Smooth muscle cell (in vitro differentiated cells): Measurements from ENCODE around the gene CCDC122. TPM values are rescaled to one million over a fixed set of nuclear protein-coding genes. Genes with fewer than 3 reads are reported as not detected.

ENCODE experiments used
- DNase-seq: peaks from one replicate; lab custom pipeline; 2025; ENCODE audit not compliant: unreplicated experiment; lab: John Stamatoyannopoulos, UW
- H2AFZ ChIP-seq: fragments of 200-600 bp; sonication (generic); 2 replicates; pipeline ENCODE4 v1.6.0; 2016; ENCODE audit warnings: antibody characterized with exemption, low read depth, mild to moderate bottlenecking
- H3F3A ChIP-seq: fragments of 200-600 bp; sonication (generic); 2 replicates; pipeline ENCODE4 v1.6.0; 2017; ENCODE audit warnings: antibody characterized with exemption, low read depth
- H3K27ac ChIP-seq: fragments of 200-600 bp; sonication (generic); 2 replicates; pipeline ENCODE4 v1.5.1; 2016; ENCODE audit warnings: low read depth, mild to moderate bottlenecking
- H3K27me3 ChIP-seq: fragments of 200-600 bp; sonication (generic); 2 replicates; pipeline ENCODE4 v1.6.1; 2016; ENCODE audit warnings: low read depth, mild to moderate bottlenecking
- H3K36me3 ChIP-seq: fragments of 200-600 bp; sonication (generic); 2 replicates; pipeline ENCODE4 v1.5.1; 2016; ENCODE audit warnings: low read depth
- H3K4me1 ChIP-seq: fragments of 200-600 bp; sonication (generic); 2 replicates; pipeline ENCODE4 v1.5.1; 2016; ENCODE audit warnings: low read depth
- H3K4me2 ChIP-seq: fragments of 200-600 bp; sonication (generic); 2 replicates; pipeline ENCODE4 v1.6.0; 2016; ENCODE audit warnings: mild to moderate bottlenecking
- H3K4me3 ChIP-seq: fragments of 200-600 bp; sonication (generic); 2 replicates; pipeline ENCODE4 v1.5.1; 2016; ENCODE audit warnings: mild to moderate bottlenecking
- H3K79me2 ChIP-seq: fragments of 200-600 bp; sonication (generic); 2 replicates; pipeline ENCODE4 v1.6.0; 2016; ENCODE audit warnings: low read depth, mild to moderate bottlenecking
- H3K9ac ChIP-seq: fragments of 200-600 bp; sonication (generic); 2 replicates; pipeline ENCODE4 v1.6.0; 2016; ENCODE audit warnings: low read depth
- H3K9me3 ChIP-seq: fragments of 200-600 bp; sonication (generic); replicated peaks from 2 replicates; pipeline ENCODE4 v1.5.1; 2016; ENCODE audit warnings: low read depth
- H4K20me1 ChIP-seq: fragments of 200-600 bp; sonication (generic); 2 replicates; pipeline ENCODE4 v1.6.0; 2016; ENCODE audit warnings: low read depth
- CTCF ChIP-seq: fragments of 200-600 bp; sonication (generic); IDR thresholded peaks from 2 replicates; pipeline ENCODE4 v1.5.1; 2017; ENCODE audit warnings: borderline replicate concordance, mild to moderate bottlenecking, antibody characterized with exemption; ENCODE audit not compliant: insufficient read depth, poor library complexity, severe bottlenecking
- WGBS: methylation state at CpG from one replicate; pipeline ENCODE4 v1.1.7; 2016; ENCODE audit warnings: low lambda C conversion rate; 5-methylcytosine and 5-hydroxymethylcytosine counted together
- polyA plus RNA-seq: library from polyadenylated mRNA; unstranded; fragments of >200 nt; fragmentation: Nextera tagmentation; extraction: Ambion mirVana; gene quantifications from 2 replicates; pipeline ENCODE4 v1.2.1, GENCODE V29; 2016
- total RNA-seq: library from RNA; depleted of rRNA; stranded (reverse); fragments of >200 nt; gene quantifications from 2 replicates; pipeline ENCODE4 v1.2.3, GENCODE V29; 2014

Gene CCDC122
- total and polyA plus RNA-seq, 2 experiments from 2014 or later, result 2.8 to 3.8 TPM

GRCh38 chr13:43787997-43788396 is 91.5 kb downstream of the CCDC122 start:
- peaks cover 7% of the 10 kb centered on the region for H3F3A ChIP-seq
- DNase-seq, result no peak
- H3K9ac ChIP-seq, result no peak overlapping the region
- H3K79me2 ChIP-seq, result no peaks in the 10 kb centered on the region
- no peaks in the 10 kb centered on the region for H4K20me1 ChIP-seq
- H3K4me3 ChIP-seq, result peak overlapping the region; percentile 74
- no peak overlapping the region for H3K4me2 ChIP-seq
- H3K36me3 ChIP-seq, result no peaks in the 10 kb centered on the region
- 94% methylated on average over 2 of the region's 2 CpGs for WGBS
- TF ChIP-seq CTCF, result no peak
- H3K27ac ChIP-seq, result no peak overlapping the region
- peaks cover 1% of the 10 kb centered on the region for H3K27me3 ChIP-seq
- H2AFZ ChIP-seq, result no peak overlapping the region
- peaks cover 7% of the 10 kb centered on the region for H3K4me1 ChIP-seq
- no peaks in the 10 kb centered on the region for H3K9me3 ChIP-seq

GRCh38 chr13:43787518-43787891 is 92.0 kb downstream of the CCDC122 start:
- Histone ChIP-seq H3K79me2 (no peaks in the 10 kb centered on the region), H3K9me3 (no peaks in the 10 kb centered on the region), H3K27me3 (peaks cover 5% of the 10 kb centered on the region), H3K4me2 (peak overlapping the region; percentile 97), H2AFZ (peak overlapping the region; percentile 67), H3K4me3 (peak overlapping the region; percentile 74), H4K20me1 (no peaks in the 10 kb centered on the region), H3K9ac (no peak overlapping the region), H3K4me1 (peaks cover 7% of the 10 kb centered on the region), H3K36me3 (no peaks in the 10 kb centered on the region), H3K27ac (no peak overlapping the region), H3F3A (peaks cover 7% of the 10 kb centered on the region)
- no peak for TF ChIP-seq CTCF
- no peak for DNase-seq
- 19% methylated on average over 9 of the region's 9 CpGs for WGBS

GRCh38 chr13:43786766-43787517 is 92.6 kb downstream of the CCDC122 start, which contains the start of gene ENOX1:
TSS of gene ENOX1 (minus strand) at chr13:43786972.
- Histone ChIP-seq H4K20me1 (no peaks in the 10 kb centered on the region), H3K27ac (no peak within 1 kb of the TSS), H3K79me2 (no peaks in the 10 kb centered on the region), H3K4me2 (peak within 1 kb of the TSS; percentile 97), H3K27me3 (peaks cover 5% of the 10 kb centered on the region), H3K9me3 (no peaks in the 10 kb centered on the region), H3K4me1 (peaks cover 7% of the 10 kb centered on the region), H2AFZ (peak within 1 kb of the TSS; percentile 67), H3F3A (peaks cover 7% of the 10 kb centered on the region), H3K36me3 (no peaks in the 10 kb centered on the region), H3K4me3 (peak within 1 kb of the TSS; percentile 74), H3K9ac (no peak within 1 kb of the TSS)
- DNase-seq, result peak; percentile 71
- peak; percentile 12 for TF ChIP-seq CTCF
- WGBS, result 2% methylated on average over 71 of the region's 93 CpGs

GRCh38 chr13:43786472-43786765 is 93.1 kb downstream of the CCDC122 start:
- no peak for TF ChIP-seq CTCF
- Histone ChIP-seq H4K20me1 (no peaks in the 10 kb centered on the region), H3K4me3 (peak overlapping the region; percentile 74), H3K27ac (no peak overlapping the region), H3K4me1 (peaks cover 7% of the 10 kb centered on the region), H3K9ac (no peak overlapping the region), H3K9me3 (no peaks in the 10 kb centered on the region), H3K27me3 (peaks cover 5% of the 10 kb centered on the region), H2AFZ (peak overlapping the region; percentile 67), H3K79me2 (no peaks in the 10 kb centered on the region), H3K36me3 (no peaks in the 10 kb centered on the region), H3K4me2 (peak overlapping the region; percentile 97), H3F3A (peaks cover 7% of the 10 kb centered on the region)
- 0% methylated on average over 18 of the region's 28 CpGs for WGBS
- no peak for DNase-seq
